AG08396 (cell line): ENCODE measurements around the gene RAB10.
"Not testable (repeated sequence)": the region's sequence is repeated elsewhere in the genome, so short reads cannot be mapped to it uniquely, and the experiment has no call there.

ENCODE experiments used
- DNase-seq: peaks from one replicate; pipeline ENCODE4 v3.0.0; 2012; ENCODE audit warnings: low spot score, mixed read lengths

RAB10 gene

GRCh38 chr2:26089337-26089736, 55.5 kb downstream of the RAB10 start:
- no peak for DNase-seq

DNA sequence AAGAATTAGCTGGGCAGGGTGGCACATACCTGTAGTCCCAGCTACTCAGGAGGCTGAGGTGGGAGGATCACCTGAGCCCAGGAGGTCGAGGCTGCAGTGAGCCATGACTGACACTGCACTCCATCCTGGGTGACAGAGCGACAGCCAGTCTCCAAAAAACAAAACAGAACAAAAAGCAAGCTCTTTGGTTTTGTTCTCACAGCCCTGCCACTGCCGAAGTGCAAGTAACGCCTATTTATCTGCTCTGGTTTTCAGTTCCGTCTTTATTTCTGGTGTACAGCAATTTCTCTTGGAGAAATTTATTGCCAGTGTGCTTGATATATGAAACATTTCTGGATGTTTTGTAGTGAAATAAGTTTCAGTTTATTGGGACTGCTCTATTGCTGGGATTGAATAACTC, 61.9 kb downstream of the RAB10 start:
- no peak for DNase-seq

DNA sequence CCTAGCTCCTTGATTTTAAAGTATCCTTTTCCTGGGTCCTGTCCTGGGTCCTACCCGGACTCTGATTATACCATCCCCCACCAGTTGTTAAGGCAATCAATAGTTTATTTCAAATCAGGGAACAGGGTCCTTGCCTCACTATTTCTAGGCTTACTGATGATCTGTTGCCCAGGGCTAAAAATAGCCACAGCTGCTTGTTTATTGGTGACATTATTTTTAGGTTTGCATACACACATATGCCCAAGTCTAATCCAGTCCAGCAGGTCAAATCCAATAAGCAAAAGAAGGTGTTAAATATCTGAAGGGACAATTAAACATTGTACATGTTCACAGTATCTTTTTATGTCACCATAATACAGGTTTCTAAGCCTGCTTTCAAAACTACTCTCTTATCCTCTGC, 66.0 kb downstream of the RAB10 start:
- no peak for DNase-seq

- DNase-seq = no peak
These were observed 66.5 kb downstream of the RAB10 start for GRCh38 chr2:26100384-26100783.

DNA sequence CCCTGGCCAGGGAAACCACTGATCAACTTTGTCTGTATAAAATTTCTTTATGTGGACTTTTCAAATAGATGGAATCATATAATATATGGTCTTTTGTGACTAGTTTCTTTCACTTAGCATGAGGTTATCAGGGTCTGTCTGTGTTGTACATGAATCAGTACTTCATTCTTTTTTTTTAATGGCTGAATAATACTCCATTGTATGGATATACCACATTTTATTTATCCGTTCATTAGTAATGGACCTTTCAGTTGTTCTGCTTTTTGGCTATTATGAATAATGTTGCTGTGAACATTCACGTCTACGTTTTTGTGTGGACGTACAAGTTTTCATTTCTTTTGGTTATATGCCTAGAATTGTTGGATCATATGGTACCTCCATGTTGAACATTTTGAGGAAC, 69.9 kb downstream of the RAB10 start:
- no peak for DNase-seq

- not testable (repeated sequence) for DNase-seq
These were observed 74.8 kb downstream of the RAB10 start for GRCh38 chr2:26108701-26109100.

- no peak for DNase-seq
These were observed 78.3 kb downstream of the RAB10 start for GRCh38 chr2:26112201-26112600.

GRCh38 chr2:26114151-26114550, 80.3 kb downstream of the RAB10 start:
- no peak for DNase-seq

DNA sequence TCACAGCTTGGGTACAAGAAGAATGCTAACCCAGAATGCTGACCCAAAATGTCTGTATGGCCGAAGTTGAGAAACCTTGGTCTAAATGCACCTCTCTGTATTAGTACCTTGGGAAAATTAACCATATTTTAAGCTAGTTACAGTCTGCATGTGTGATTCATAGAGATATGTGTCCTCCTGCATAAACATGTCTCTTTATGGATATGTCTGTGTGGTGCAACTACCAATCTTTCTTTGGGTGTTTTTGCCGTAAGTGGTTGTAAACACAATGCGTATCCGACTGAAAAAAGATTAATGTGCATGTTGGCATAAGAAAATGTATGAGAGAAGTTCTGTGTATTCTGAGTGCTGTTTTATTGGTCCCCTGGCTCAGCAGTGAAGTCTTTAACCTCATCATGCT, 84.8 kb downstream of the RAB10 start:
- no peak for DNase-seq

GRCh38 chr2:26119521-26119920, 85.6 kb downstream of the RAB10 start:
- DNase-seq = no peak

GRCh38 chr2:26122630-26123029, 88.7 kb downstream of the RAB10 start:
- DNase-seq = no peak

DNA sequence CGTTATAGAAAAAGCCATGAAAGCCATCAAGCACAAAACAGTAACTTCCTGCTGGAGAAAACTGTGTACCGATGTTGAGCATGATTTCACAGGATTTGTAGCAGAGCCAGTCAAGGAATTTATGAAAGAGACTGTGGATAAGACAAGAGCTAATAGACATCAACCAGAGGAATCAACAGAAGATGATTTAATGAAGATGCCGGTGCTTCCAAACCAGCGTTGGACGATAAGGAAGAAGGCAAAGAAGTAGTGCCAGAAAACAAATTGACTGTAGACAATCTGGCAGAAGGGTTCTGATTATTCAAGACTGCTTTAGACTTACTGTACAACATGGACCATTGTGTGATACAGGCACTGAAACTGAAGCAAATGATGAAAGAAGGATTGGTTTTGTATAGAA, 89.5 kb downstream of the RAB10 start:
- no peak for DNase-seq

- DNase-seq = no peak
These were observed 92.2 kb downstream of the RAB10 start for GRCh38 chr2:26126074-26126473.

- no peak for DNase-seq
These were observed 94.3 kb downstream of the RAB10 start for GRCh38 chr2:26128176-26128575.

DNA sequence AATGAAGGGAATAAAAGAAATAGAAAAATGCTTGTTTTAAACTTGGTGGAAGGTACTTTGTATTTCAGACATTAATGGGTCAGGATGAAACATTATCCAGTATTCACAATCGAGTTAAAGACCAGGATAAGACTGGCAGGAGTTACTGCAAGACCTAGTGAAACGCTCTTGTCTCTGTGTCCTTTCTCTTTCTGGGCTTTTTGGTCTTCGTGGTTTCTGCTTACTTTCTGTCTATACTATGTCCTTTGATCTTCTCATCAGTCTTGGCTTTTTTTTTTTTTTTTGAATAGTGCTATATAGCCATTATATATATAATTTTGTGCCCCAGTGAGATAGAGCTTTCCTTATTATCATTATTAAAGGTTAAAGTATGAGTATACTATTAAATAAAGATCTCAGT, 96.9 kb downstream of the RAB10 start:
- DNase-seq = no peak

DNA sequence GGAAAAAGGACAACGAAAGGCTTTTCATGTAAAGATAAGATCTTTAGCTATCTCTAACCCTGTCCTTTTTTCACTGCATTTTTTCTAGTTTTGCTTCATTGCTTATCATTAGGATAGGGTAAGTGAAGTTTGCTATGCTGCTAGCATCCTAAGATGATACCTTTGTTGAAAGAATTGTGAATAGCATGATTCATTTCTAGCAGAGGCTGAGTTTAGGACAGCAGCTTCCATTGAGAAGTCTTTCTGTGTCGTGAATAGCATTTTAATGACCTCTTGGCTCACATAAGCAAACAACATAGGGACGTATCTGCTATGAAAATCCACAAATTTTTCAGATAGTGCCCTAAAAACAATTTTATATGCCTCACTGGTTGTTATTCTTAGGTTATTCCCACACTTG, 102.6 kb downstream of the RAB10 start:
- DNase-seq = no peak

GRCh38 chr2:26139269-26140183, 105.6 kb downstream of the RAB10 start:
- DNase-seq = no peak

DNA sequence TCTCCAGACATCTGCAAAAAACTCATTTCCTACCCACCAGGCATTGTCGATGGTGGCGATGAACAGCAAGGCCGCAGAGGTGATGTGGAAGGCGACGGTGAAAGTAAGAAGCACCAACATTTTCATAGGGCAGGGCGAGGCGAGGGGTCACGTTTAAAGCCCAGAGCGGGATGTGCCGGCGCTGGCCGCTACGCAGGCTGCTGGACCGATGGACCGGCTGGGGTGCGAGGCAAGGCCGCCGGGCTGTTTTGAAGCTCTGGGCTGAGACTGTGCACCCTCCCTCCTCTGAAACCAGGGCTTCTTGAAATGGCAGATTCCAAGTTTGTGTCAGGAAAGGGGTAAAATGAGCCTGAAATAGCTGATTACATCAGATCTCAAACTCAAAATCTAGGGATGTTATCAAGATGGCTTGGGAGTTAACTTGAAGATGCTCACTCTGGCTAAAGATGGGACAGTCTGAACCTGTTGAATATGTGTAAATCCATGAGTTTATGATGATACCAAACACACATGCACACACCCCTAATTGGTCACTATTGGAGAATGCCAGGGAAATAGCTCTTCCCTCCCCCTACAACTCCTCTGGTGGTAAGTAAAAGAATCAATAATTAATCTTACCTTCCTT, 107.4 kb downstream of the RAB10 start:
- no peak for DNase-seq

DNA sequence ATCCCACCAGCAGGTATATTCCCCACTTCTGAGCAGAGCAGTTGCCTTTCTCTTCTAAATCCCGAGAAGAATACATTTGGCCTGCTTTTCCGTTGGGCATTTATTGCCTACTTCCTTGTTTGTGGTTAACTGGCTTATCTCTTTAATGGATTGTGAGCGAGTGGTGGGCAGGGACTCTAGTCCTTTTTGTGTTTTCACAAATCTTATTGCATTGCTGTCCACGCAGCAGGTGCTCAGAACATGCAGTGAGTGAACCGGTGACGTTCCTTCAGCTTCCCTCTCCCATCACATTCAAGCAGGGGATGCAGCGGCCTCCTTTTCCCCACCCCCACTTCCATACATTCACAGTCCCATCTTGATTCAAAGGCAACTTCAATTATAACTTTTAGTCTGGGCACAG, 110.1 kb downstream of the RAB10 start:
- no peak for DNase-seq

DNA sequence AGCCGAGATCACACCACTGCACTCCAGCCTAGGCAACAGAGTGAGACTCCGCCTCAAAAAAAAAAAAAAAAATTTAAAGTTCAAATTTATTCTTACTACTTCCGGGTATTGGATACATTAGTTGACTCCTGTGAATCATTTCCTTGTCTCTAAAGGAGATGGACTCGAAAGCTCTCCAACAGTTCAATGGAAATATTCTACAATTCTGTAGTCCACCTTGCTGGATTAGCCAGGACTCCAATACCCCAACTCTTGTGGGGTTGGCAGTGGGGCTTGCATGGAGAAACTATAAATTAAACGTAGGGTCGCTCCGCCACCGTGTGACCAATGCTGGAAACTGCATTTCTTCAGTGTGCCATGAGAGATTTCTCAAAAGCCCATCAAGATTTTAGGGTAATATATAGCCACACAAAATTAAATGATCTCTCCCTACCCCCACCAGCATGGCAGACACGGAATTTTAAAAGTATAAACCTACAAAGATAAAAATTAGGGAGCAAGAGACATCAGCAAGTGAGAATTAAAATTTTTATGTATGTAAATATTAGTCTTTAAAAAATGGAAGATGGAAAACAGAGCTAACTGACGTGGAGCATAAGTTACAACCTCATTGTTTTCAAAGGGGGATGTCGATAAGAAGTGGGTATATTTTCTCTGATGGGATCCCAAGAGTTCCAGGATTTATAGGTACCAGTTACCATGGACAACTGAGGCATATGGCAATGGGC, 111.2 kb downstream of the RAB10 start:
- peak; percentile 70 for DNase-seq

DNA sequence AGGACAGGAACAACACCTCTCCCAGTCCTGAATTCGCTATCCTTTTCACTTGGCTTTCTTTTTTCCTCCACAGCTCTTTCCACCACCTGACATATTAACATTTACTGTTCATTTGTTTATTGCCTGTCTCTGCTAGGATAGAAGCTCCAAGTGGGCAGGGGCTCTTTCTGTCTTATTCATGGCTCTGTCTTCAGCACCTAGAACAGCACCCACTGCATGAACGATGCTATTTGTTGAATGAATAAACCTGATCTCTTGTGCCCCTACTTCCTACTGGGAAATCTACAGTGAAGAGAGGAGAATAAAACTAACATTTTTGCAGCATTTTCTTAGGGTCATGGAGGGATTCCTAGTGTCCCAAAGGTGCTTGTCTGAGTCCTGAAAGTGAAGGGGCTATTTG, 114.6 kb downstream of the RAB10 start:
- DNase-seq = no peak

DNA sequence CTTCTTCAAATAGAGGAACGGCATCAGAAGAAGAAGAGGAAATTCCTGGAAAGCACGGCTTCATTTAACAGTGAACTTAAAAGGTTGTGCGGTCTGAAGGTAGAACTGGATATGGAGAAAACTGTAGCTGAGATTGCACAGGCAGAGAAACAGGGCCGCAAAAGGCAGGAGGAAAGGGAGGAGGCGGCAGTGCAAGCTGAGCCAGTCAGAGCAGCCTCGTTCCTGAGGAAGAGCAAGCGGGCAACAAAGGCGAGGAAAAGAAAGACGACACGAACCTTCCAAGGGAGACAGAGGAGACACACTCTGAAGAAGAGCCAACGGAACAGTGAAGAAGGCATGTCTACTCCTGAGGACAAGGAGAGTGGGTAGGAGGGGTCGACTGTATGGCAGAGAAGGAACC, 116.4 kb downstream of the RAB10 start:
- DNase-seq = no peak

DNA sequence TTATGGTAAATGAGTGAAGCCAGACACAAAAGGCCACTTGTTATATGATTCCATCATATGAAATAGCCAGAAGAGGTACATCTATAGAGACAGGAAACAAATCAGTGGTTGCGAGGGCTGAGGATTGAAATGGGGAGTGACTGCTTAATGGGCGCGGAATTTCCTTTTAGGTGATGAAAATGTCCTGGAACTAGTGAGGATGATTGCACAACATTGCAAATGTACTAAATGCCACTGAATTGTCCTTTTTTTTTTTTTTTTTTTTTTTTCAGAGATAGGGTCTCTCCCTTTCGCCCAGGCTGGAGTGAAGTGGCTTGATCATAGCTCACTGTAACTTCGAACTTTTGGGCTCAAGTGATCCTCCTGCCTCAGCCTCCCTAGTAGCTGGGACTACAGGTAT, 123.7 kb downstream of the RAB10 start:
- no peak for DNase-seq
